ENCODE data around the gene FAM50B.

Gene FAM50B

DNA sequence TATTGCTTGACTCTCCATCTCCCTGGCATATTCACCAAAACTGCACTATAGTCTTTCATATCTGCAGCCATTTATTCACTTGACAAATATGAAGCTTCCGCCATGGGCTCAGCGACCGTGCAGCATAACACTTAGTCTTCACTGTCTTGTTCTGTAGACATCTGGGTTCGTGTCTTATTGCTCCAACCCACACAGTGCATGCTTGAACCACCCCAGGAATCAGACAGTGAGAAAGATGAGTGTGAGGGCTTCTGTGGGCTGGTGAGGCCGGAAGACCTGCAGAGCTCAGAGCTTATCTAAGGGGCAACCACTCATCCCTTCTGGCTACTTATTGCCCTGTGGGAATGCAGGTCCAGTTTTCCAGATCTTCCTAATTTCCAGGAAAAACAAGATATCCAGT is 19.9 kb upstream of the FAM50B start:
- in situ Hi-C loops (cut with MboI; ENCODE audit: low sequenced_read_pairs, unreplicated experiment) = no loop called here
- TF ChIP-seq CTCF (IDR thresholded peaks at IDR 0.05; ENCODE audit: borderline replicate concordance, control extremely low read depth, extremely low read depth, insufficient read depth, missing control alignments) = no peak
- DNase-seq (ENCODE audit: low spot score) = no peak

- no peak for DNase-seq (ENCODE audit: low spot score)
- in situ Hi-C loops (cut with MboI; ENCODE audit: low sequenced_read_pairs, unreplicated experiment) = no loop called here
- TF ChIP-seq CTCF (IDR thresholded peaks at IDR 0.05; ENCODE audit: borderline replicate concordance, control extremely low read depth, extremely low read depth, insufficient read depth, missing control alignments) = no peak
Observed at GRCh38 chr6:3830806-3831205, 18.4 kb upstream of the FAM50B start.

- in situ Hi-C loops (cut with MboI; ENCODE audit: low sequenced_read_pairs, unreplicated experiment) = no loop called here
- TF ChIP-seq CTCF (IDR thresholded peaks at IDR 0.05; ENCODE audit: borderline replicate concordance, control extremely low read depth, extremely low read depth, insufficient read depth, missing control alignments) = no peak
- no peak for DNase-seq (ENCODE audit: low spot score)
Observed at GRCh38 chr6:3831761-3832530, 17.2 kb upstream of the FAM50B start.

GRCh38 chr6:3835055-3835731 is 14.0 kb upstream of the FAM50B start:
- in situ Hi-C loops (cut with MboI; ENCODE audit: low sequenced_read_pairs, unreplicated experiment) = no loop called here
- no peak for TF ChIP-seq CTCF (IDR thresholded peaks at IDR 0.05; ENCODE audit: borderline replicate concordance, control extremely low read depth, extremely low read depth, insufficient read depth, missing control alignments)
- DNase-seq (ENCODE audit: low spot score) = no peak

GRCh38 chr6:3835785-3836184 is 13.4 kb upstream of the FAM50B start:
- DNase-seq (ENCODE audit: low spot score) = no peak
- no peak for TF ChIP-seq CTCF (IDR thresholded peaks at IDR 0.05; ENCODE audit: borderline replicate concordance, control extremely low read depth, extremely low read depth, insufficient read depth, missing control alignments)
- in situ Hi-C loops (cut with MboI; ENCODE audit: low sequenced_read_pairs, unreplicated experiment) = no loop called here

DNA sequence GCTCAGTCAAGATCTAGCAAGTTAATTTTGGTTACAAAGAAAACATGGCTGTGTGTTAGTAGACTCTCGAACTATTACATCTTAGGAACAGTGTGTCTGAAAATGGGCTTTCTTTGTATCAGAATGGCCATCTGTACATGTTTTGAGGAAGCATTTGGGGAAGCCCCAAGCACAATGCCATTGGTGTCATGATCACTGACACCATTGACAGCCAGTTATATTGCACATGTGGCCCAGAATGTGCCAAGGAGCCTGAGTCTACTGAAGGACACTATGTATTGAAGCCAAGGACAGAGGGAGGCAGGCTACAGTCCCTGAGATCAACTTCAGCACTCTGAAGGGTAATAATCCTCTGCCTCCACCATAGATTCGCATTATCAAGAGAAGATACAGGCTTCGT is 12.6 kb upstream of the FAM50B start:
- DNase-seq (ENCODE audit: low spot score) = no peak
- no peak for TF ChIP-seq CTCF (IDR thresholded peaks at IDR 0.05; ENCODE audit: borderline replicate concordance, control extremely low read depth, extremely low read depth, insufficient read depth, missing control alignments)
- in situ Hi-C loops (cut with MboI; ENCODE audit: low sequenced_read_pairs, unreplicated experiment) = no loop called here
